Measurements from ENCODE around the gene CXXC5.
A peak's percentile ranks its signal among the peaks of the same experiment; 100 is the strongest.

CXXC5 gene

DNA sequence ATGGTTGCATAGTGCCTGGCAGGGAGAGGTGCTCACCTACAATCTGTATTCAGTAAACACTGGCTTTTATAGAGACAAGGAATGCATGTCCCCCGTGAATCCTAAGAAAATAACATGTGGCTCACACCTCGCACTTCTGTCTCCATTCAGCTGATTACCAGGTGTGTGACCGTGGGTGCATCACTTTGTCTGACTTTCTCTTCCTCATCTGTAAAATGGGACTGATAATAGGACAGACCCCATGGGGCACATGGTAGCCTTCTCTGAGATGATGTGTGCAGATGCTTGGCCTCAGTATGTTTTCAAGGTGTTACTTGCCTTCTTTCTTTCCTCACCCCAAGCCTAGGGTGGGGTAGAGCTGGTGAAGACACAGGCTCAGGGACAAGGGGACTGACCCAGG is 6.3 kb downstream of the CXXC5 start:
- Histone ChIP-seq H3K36me3 (ENCODE audit: insufficient read depth, low read length) (no peaks in the 10 kb centered on the region), H3K4me3 (ENCODE audit: low read depth in 1 of 2, low read length in 2 of 2) (no peak overlapping the region), H3K9me3 (ENCODE audit: insufficient read depth, low read length, severe bottlenecking) (no peaks in the 10 kb centered on the region), H3K4me1 (ENCODE audit: insufficient read depth, low read length) (peaks cover 73% of the 10 kb centered on the region), H3K27ac (ENCODE audit: low read length) (no peak overlapping the region), H3K27me3 (ENCODE audit: insufficient read depth, low read length, poor library complexity) (peaks cover 16% of the 10 kb centered on the region), H3K9ac (ENCODE audit: low read depth, low read length) (no peak overlapping the region), H3K79me2 (ENCODE audit: insufficient read depth, low read length) (peaks cover 98% of the 10 kb centered on the region), H4K20me1 (ENCODE audit: insufficient read depth, low read length) (peaks cover 82% of the 10 kb centered on the region), H2AFZ (ENCODE audit: low read depth, low read length) (no peak overlapping the region), H3K4me2 (ENCODE audit: insufficient read depth, low read length) (no peak overlapping the region)
- TF ChIP-seq EZH2 (IDR thresholded peaks at IDR 0.05; ENCODE audit: borderline replicate concordance, low read depth, low read length, severe bottlenecking): no peak
- TF ChIP-seq, protein P1, sequence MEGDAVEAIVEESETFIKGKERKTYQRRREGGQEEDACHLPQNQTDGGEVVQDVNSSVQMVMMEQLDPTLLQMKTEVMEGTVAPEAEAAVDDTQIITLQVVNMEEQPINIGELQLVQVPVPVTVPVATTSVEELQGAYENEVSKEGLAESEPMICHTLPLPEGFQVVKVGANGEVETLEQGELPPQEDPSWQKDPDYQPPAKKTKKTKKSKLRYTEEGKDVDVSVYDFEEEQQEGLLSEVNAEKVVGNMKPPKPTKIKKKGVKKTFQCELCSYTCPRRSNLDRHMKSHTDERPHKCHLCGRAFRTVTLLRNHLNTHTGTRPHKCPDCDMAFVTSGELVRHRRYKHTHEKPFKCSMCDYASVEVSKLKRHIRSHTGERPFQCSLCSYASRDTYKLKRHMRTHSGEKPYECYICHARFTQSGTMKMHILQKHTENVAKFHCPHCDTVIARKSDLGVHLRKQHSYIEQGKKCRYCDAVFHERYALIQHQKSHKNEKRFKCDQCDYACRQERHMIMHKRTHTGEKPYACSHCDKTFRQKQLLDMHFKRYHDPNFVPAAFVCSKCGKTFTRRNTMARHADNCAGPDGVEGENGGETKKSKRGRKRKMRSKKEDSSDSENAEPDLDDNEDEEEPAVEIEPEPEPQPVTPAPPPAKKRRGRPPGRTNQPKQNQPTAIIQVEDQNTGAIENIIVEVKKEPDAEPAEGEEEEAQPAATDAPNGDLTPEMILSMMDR (IDR thresholded peaks at IDR 0.05; ENCODE audit: borderline replicate concordance, extremely low read depth, low read length, poor library complexity, severe bottlenecking): no peak
- ATAC-seq (ENCODE audit: insufficient read depth, low read depth) (no peak), DNase-seq (no peak)

DNA sequence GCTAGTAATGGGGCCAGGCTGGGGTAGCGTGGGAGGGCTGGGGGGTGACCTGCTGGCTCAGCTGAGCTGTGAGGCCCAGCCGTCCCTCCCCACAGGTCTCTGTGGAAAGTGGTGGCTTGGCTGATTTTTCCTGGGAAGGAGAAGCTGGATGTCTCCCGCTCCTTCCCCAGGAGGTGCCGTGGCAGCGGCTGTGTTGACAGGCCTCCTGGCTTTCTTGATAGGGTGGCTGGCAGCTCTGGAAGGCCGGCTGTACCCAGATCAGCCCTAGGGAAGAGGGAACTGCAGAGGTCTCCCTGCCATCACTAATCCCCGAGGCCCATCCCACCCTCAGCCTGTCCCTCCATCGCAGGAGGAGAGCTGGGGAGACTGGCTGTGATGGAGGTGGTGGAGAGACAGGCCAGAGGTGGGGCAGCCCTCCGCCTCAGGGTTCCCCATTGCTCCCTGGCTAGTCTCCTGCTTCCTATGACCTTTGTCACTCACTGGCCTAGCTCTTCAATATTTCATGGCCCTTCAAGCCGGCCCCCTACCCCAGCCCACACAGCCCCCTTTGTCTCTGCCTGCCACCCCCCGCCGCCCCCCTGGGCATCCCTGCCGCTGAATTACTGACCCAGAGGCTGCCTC is 6.8 kb downstream of the CXXC5 start:
- peaks cover 85% of the 10 kb centered on the region for H4K20me1 ChIP-seq (ENCODE audit: insufficient read depth, low read length)
- peaks cover 68% of the 10 kb centered on the region for H3K4me1 ChIP-seq (ENCODE audit: insufficient read depth, low read length)
- H3K27me3 ChIP-seq (ENCODE audit: insufficient read depth, low read length, poor library complexity): peaks cover 11% of the 10 kb centered on the region
- no peak for ATAC-seq (ENCODE audit: insufficient read depth, low read depth)
- H2AFZ ChIP-seq (ENCODE audit: low read depth, low read length): no peak overlapping the region
- TF ChIP-seq EZH2 (IDR thresholded peaks at IDR 0.05; ENCODE audit: borderline replicate concordance, low read depth, low read length, severe bottlenecking): no peak
- TF ChIP-seq, protein P1 (IDR thresholded peaks at IDR 0.05; ENCODE audit: borderline replicate concordance, extremely low read depth, low read length, poor library complexity, severe bottlenecking): no peak
- H3K4me3 ChIP-seq (ENCODE audit: low read depth in 1 of 2, low read length in 2 of 2): no peak overlapping the region
- no peak overlapping the region for H3K4me2 ChIP-seq (ENCODE audit: insufficient read depth, low read length)
- H3K9me3 ChIP-seq (ENCODE audit: insufficient read depth, low read length, severe bottlenecking): no peaks in the 10 kb centered on the region
- no peak overlapping the region for H3K9ac ChIP-seq (ENCODE audit: low read depth, low read length)
- peaks cover 98% of the 10 kb centered on the region for H3K79me2 ChIP-seq (ENCODE audit: insufficient read depth, low read length)
- no peak overlapping the region for H3K27ac ChIP-seq (ENCODE audit: low read length)
- H3K36me3 ChIP-seq (ENCODE audit: insufficient read depth, low read length): no peaks in the 10 kb centered on the region
- no peak for DNase-seq

DNA sequence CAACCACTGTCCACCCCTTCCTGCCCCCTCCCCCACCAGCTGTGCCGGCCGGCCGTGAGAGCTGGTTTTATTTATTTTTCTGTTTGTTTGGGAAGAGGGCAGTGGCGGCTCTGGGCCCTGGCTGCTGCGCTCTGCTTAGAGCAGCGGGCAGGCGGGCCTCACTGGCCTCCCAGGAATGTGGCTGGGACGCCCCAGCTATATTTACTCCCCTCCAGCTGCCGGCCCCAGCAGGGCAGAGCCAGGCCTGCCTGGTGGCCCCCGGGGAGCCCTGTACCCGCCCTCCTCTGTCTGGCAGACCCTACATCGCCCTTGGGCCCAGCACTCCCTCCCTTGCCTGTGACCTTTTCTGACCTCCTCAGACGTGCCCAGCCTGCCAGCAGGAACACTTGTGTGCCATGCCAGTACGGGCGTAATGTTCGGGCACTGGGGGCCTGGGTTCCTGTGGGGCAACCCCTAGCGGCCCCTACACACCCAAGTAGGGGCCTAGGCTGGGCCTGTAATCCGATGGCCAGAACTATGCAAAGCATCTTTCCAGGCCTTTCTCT is 7.7 kb downstream of the CXXC5 start:
- Histone ChIP-seq H3K9ac (ENCODE audit: low read depth, low read length) (no peak overlapping the region), H3K4me3 (ENCODE audit: low read depth in 1 of 2, low read length in 2 of 2) (no peak overlapping the region), H3K4me2 (ENCODE audit: insufficient read depth, low read length) (no peak overlapping the region), H3K36me3 (ENCODE audit: insufficient read depth, low read length) (no peaks in the 10 kb centered on the region), H3K4me1 (ENCODE audit: insufficient read depth, low read length) (peaks cover 60% of the 10 kb centered on the region), H3K79me2 (ENCODE audit: insufficient read depth, low read length) (peaks cover 97% of the 10 kb centered on the region), H3K27me3 (ENCODE audit: insufficient read depth, low read length, poor library complexity) (peaks cover 2% of the 10 kb centered on the region), H3K27ac (ENCODE audit: low read length) (peak overlapping the region; percentile 5; the same call in 1 of the 2 replicates), H3K9me3 (ENCODE audit: insufficient read depth, low read length, severe bottlenecking) (no peaks in the 10 kb centered on the region), H2AFZ (ENCODE audit: low read depth, low read length) (no peak overlapping the region), H4K20me1 (ENCODE audit: insufficient read depth, low read length) (peaks cover 86% of the 10 kb centered on the region)
- no peak for ATAC-seq (ENCODE audit: insufficient read depth, low read depth)
- DNase-seq: no peak
- TF ChIP-seq, protein P1 (IDR thresholded peaks at IDR 0.05; ENCODE audit: borderline replicate concordance, extremely low read depth, low read length, poor library complexity, severe bottlenecking): no peak
- no peak for TF ChIP-seq EZH2 (IDR thresholded peaks at IDR 0.05; ENCODE audit: borderline replicate concordance, low read depth, low read length, severe bottlenecking)

All from DND-41 (cell line).